Right lobe of liver (tissue), 4 donors: ENCODE measurements around the gene CAMK4.

Experiments used
- POLR2A ChIP-seq: fragments of 450-650 bp; IDR thresholded peaks from one replicate; pipeline ENCODE4 v1.6.1; 2017; ENCODE audit warnings: antibody characterized with exemption, mild to moderate bottlenecking
- TF ChIP-seq, protein P1 (sequence below), 4 donors: fragments of 200-600 bp in 3 of 4; fragments of 450-650 bp in 1 of 4; IDR thresholded peaks; one replicate each; pipeline versions ENCODE4 v1.5.1 to v1.8.0; 2016 to 2022; ENCODE audit warnings: antibody characterized with exemption in 4 of 4, mild to moderate bottlenecking in 2 of 4
- donor health status: DM: no; HTN: no; CAD: no.
- donor health status: DM: no; HTN: no; CAD: no.
- donor health status: DM: no; HTN: yes; CAD: no.

DNA sequence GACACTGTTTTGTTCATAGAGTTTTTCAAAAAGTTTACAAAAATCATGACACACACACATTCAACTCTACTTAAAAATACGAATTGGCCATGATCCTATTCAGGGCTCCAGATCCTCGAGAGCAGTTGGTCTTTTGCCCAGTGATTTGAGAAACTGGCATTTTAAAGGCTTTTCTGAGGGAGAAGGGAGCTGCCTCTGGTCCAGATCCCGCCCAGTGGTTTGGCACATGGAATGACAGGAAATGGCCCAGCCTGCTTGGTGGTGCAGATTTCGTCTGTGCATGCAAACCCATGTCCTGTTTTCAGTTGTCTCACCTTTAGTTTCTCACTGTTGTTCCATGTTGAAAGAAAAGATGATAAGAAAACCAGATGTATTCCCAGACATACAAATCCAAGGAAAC lies 3.6 kb downstream of the CAMK4 start:
- TF ChIP-seq, protein P1, sequence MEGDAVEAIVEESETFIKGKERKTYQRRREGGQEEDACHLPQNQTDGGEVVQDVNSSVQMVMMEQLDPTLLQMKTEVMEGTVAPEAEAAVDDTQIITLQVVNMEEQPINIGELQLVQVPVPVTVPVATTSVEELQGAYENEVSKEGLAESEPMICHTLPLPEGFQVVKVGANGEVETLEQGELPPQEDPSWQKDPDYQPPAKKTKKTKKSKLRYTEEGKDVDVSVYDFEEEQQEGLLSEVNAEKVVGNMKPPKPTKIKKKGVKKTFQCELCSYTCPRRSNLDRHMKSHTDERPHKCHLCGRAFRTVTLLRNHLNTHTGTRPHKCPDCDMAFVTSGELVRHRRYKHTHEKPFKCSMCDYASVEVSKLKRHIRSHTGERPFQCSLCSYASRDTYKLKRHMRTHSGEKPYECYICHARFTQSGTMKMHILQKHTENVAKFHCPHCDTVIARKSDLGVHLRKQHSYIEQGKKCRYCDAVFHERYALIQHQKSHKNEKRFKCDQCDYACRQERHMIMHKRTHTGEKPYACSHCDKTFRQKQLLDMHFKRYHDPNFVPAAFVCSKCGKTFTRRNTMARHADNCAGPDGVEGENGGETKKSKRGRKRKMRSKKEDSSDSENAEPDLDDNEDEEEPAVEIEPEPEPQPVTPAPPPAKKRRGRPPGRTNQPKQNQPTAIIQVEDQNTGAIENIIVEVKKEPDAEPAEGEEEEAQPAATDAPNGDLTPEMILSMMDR (IDR thresholded peaks at IDR 0.05): no peak
- TF ChIP-seq POLR2A: no peak
